ENCODE data around the gene REC114.
"Not testable (repeated sequence)": the region's sequence is repeated elsewhere in the genome, so short reads cannot be mapped to it uniquely, and the experiment has no call there.

REC114 gene

DNA sequence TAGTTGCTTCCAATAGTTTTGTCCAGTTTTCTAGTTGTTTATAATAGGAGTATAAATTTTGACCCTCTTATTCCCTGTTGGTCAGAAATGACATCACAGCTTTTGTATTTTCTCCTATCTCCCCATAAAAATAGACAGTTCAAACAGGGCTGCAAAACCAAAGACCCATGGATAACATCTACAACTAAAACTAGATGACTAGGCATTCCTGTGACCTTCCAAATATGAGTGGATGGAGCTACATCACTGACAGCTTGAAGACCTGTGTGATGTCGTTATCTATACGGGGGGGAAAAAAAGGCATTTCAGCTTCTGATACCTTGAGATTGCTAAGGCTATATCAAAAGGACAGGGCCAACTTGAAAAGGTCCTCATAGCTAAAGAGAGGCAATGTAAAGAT lies 84.6 kb downstream of the REC114 start:
- no peak for DNase-seq (ENCODE audit: low read depth)

DNA sequence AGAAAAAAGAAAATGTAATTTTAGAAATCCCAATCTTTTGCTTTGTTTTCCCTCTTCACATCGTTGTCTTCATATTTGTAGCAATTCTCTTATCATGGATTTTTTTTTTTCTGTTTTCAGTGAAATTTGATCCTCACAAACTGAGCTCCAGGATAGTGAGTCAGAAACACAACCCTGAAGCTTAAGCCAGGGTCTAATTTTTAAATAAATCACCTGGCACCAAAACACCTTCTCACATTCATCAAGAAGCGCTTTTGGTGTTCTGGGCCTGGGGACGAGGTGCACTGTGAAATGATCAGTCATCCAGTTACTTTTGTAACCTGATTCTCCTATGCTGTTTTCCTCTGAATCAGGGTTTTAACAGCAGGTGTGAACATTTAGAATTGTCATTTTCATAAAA lies 87.7 kb downstream of the REC114 start:
- no peak for DNase-seq (ENCODE audit: low read depth)

DNA sequence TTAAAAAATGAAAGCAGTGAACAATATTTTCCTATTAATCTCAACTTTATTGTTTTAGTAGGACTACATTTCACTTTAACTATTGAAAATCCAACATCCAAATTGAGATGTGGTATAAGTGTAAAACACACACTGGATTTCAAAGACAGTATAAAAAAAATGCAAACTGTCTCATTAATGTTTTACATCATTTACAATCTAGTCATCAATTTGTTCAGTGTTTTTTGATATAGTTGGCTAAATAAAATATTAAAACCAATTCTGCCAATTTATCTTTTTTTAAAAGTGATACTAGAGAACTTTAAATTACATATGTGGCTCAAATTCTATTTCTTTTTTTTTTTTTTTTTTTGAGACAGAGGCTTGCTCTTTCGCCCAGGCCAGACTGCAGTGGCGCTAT lies 95.2 kb downstream of the REC114 start:
- DNase-seq (ENCODE audit: low read depth), result no peak

DNA sequence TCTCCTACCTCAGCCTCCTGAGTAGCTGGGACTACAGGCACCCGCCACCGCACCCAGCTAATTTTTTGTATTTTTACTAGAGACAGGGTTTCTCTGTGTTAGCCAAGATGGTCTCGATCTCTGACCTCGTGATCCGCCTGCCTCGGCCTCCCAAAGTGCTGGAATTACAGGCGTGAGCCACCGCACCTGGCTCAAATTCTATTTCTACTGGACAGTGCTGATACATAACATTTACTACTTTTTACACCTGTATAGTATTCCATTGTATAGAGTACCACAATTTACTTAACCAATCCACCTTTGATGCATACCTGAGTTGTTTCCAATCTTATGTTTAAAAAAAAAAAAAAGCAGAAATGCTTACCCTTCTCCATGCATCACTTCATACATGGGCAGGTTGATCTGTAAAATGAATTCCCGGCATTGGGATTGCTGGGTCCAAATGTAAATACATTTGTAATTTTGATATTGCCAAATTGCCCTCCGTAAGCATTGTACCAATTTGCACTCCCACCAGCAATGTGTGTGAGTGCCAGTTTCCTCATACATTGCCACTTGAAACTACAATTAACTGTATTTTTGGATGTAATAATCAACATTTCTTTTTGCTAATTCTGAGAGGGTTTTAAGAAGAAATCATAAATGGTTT lies 95.7 kb downstream of the REC114 start:
- DNase-seq (ENCODE audit: low read depth), result no peak

DNA sequence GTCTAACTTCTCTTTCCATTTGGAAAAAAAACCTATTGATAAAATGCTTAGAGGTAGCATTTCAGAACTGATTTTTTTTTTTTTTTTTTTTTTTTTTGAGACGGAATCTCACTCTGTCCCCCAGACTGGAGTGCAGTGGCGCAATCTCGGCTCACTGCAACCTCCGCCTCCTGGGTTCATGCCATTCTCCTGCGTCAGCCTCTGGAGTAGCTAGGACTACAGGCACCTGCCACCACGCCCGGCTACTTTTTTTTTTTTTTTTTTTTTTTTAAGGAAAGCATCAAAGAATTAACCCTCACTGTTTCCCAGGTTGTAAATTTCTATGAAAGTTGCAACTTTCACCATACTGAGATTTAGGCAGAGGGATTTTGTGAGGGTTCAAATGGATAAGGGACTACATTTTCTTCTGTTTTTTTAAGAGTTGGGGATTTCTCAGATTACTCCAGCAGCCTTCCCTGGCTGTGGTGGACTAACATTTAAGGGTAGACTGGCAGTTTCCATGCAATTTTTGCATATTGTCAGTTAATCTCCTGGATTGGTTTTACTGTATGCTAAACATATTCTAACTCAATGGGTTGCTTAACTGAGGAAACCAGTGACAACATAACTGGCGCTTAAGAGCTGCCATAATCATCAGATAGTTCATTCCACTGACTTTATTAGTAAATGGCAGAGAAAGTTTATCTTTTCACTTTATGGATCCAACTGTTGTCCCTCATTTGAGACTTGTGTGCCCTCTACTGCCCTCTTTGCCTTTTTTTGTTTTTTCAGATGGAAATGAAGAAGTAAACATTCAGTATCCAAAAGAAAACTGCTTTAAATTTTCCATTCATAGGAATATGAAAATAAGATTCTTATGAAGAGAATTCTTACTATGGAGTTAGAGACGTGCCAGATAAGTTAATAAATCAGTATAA lies 96.5 kb downstream of the REC114 start:
- no peak for DNase-seq (ENCODE audit: low read depth)

DNA sequence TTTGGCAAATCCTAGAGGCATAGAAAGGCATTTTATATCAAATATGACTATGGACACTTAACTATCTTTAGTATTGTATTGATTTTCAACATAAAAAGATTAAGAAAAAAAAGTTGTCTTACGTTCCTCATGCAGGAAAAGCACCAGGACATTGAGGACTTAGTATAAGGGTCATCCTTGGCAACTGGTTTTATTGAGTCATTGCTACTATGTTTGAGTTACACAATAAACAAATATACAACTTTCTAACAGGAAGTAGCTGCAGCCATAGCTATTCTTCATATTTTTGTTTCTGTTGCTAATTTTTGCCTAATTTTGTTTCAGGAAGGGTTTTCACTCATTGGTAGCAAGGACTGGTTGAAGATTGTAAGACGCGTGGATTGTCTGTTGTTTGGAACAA lies 97.2 kb downstream of the REC114 start:
- no peak for DNase-seq (ENCODE audit: low read depth)

DNA sequence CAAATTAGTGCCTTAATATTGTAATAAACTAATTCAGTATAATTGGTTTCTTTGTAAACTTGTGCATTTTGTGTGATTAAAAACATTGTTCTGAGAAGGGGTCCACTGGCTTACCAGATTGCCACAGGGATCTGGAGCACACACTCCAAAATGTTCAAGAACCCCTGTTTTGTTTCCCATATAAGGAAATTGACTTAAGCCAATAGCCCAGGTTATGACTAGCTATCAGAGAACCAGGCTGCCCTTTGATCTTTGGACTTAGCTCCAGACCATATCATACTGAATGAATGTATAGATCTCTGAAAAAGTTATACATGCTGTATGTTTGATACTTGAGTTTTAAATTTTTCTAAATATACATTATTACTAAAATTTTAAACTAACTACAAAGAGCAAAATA lies 98.5 kb downstream of the REC114 start:
- no peak for DNase-seq (ENCODE audit: low read depth)

DNA sequence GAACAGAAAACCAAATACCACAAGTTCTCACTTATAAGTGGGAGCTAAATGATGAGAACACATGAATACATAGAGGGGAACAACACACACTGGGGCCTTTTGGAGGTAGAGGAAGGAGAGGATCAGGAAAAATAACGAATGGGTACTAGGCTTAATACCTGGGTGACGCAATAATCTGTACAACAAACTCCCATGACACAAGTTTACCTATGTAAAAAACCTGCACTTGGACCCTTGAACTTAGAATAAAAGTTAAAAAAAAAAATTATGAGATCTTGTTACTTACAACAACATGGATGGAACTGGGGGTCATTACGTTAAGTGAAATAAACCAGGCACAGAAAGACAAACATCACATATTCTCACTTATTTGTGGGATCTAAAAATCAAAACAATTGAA lies 106.0 kb downstream of the REC114 start:
- DNase-seq (ENCODE audit: low read depth), result not testable (repeated sequence)

DNA sequence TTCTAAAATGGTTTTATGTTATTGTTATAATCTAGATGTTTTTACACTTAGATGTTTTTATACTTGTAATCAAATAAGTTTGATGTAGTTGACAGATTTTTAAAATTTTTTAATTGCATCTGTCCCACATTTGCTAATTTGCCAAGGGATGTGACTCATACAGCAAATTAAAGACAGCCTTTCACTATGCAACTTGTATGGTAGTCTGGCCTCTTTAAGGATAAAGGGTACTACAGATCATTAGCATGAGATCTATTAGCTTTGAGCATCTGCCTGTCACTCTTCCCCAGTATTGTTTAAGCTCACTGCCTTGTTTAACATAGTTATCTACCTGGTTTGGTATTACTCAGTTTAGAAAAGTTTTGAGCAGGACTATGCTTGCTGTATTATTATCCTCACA lies 107.2 kb downstream of the REC114 start:
- DNase-seq (ENCODE audit: low read depth), result no peak

DNA sequence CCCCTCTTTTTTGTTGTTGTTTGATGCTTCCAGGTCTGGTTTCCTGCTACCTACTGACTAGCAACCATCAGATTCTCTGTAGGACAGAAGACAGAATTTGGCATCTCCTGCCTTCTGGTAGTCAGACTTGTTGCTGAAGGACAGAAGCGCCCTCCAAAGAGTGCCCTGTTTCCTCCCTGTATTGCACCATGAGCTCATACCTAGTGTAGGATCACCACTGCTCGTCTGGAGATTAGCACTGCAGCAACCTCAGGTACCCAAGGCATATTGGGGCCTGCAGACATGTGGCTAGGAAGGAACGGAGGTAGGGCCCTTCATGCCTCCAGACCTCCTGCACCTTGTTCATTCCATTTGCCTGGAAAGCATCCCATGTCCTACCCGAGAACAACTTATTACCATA lies 112.1 kb downstream of the REC114 start:
- DNase-seq (ENCODE audit: low read depth), result no peak

DNA sequence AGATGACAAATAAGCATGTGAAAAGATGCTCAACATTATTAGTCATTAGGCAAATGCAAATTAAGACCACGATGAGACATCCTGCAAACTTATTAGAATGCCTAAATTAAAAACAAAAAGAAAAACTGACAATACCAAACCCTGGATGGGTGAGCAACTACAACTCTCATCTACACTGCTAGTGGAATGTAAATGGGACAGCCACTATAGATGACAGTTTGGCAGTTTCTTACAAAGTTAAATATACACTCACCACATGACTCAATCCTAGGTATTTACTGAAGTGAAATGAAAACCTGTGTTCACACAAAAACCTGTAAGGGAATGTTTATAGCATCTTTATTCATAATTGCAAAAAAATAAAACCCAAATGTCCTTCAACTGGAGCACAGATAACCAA lies 115.6 kb downstream of the REC114 start:
- DNase-seq (ENCODE audit: low read depth), result no peak

DNA sequence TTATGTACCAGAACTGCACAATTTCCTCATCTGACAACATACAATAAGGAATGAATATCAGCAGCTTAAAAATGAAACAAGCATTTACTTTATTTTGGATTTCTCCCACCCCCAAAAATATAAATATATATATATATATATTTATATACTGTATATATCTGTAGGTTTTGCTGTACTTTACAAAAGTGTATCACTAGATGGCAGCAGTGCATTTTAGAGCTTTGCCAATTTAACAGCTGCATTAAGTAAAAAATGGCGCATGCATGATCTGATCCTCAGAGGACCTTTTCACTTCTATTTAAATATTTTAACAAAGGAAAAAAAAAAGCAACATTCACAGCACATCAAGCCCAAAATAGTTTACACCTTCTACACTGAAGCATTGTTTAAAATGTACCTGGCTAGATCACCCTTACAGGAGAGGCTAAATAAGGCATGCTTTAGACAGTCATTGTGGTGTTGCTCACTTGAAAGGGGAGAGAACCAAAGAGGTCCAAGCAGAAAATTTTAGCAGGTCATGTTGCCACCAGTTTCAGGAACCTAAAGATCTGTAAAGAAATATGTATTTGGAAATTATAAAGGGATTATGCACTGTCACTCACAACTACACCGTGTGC lies 117.6 kb downstream of the REC114 start:
- peak; percentile 77 for DNase-seq (ENCODE audit: low read depth)

DNA sequence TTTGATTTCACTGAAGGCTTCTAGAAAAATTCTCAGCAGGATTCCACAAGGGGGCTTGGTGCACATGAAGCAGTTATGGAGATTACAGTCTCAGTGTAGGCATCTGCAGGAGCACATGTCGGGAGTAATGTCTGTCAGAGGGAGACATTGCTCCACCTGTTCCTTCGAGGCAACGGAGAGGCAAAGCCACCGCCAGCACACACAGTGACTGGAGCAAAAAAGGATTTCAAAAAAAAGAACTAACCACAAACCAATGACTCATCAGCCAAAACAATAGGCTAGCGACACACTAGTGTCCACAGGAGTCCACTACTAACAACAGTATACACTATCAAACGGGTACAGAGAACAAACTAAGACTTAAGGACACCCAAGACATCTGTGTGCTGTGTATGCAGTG lies 121.3 kb downstream of the REC114 start:
- DNase-seq (ENCODE audit: low read depth), result peak; percentile 72

DNA sequence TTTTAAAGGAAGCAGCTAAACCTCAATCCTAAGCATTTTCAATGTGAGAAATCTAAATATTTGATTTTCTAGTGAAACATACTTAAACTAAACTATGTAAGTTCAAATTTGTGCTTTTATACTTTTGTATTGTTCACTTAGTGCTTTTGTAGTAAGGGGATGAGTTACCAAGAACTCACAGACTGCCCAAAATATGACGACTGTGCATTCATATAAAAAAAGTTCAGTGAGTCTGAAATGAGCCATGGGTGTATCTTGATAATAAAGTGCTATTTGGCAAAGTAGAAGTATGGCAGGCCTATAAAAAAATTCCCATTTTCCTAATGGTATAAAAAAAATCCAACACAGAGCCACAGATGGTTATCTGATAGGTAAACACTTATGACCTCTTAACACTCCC lies 124.1 kb downstream of the REC114 start:
- DNase-seq (ENCODE audit: low read depth), result no peak

DNA sequence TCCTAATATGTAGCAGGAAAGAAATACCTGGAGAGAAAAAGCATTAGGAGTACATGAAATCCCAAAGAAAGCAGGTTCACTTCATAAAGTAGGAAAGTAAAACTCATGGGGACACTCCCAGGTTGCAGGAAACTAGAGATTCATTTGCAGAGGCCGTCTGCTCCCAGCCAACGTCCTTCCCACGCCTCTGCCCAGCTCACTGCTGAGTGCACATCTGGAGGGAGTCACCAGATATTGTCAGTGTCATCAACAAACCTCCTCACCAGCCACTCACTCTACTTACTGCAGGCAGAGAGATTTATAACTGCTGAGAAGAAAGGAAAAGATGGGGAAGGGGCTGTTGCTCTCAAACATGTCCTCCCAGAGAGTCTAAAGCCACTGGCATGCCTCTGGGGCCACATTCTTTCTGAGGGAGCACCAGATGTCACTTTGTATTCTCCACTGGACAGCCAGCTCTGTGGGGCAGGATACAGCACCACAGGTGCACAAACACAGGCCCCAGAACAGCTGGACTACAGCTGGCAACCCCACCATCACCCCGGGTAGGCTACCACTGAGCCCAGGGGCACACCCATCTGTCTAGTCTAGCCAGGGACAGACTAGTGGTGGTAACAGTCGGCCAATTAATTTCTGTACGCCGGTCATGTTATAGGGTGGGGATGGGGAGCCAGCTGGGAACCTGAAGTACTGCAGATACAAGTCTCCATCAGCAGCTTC lies 125.8 kb downstream of the REC114 start:
- DNase-seq (ENCODE audit: low read depth), result no peak

DNA sequence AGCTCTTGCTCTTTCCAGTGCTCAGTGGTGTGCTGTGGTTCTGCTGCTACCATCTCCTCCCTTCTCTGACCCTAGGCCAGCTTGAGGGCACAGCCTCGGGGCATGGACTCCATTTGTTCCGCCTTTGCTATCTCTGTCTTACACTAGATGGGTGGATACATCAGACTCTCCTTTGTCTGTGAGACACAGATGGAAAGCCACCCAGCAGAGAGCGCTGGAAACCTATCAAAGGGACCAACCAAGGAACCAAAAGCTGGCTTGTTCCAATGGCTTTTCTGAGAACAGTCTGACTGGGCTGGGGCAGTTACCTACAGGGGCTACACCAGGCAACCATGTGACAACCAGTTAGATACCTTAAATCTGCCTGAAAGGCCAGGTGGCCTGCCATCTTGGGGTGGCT lies 126.4 kb downstream of the REC114 start:
- DNase-seq (ENCODE audit: low read depth), result no peak

DNA sequence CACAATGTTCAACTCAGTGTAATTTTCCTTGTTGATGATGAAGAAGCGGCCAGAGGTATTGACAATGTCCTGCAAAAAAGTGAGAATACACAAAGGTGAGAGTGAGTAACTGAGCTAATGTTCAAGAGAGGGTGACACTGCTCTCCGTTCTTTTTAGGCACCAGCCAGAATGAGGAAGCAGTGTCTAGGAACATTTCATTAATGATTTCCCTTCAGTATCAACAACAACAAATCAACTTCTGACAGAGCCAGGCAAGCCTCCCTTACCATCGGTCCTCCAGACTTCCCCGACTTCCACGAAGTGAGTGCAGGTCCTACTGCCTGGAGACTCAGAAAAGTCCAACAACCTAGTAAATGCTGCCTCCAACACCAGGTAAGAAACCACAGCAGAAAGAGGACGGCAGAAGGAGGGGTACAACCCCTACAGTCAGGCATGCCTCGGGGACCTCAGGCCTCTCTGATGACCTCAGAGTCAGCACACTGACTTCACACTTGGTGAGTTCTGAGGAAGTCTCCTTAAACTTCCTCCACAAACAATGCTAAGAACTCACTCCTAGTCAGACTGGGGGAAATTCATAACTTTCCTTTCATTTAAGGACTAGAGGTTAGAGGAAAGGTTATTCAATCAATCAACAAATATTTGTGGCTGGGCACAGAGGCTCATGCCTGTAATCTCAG lies 127.5 kb downstream of the REC114 start:
- no peak for DNase-seq (ENCODE audit: low read depth)

DNA sequence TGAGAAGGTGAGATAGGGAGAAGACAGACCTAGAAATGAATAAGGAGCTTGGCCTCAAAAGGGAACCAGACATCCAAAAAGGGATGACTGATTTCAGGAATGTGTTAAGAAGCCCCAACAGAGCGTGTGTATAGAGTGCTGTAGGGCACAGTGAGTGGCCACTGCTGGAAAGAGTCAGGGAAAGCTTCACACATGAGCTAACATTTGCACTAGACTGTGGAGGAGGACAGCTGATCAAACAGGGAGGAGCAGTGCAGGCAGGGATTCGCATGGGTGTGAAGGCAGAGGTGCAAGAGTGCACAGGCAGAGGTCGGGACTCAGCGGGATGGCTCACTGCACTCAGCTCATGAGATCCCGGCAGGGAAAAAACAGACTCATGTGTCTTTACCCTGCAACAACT lies 128.4 kb downstream of the REC114 start:
- no peak for DNase-seq (ENCODE audit: low read depth)

DNA sequence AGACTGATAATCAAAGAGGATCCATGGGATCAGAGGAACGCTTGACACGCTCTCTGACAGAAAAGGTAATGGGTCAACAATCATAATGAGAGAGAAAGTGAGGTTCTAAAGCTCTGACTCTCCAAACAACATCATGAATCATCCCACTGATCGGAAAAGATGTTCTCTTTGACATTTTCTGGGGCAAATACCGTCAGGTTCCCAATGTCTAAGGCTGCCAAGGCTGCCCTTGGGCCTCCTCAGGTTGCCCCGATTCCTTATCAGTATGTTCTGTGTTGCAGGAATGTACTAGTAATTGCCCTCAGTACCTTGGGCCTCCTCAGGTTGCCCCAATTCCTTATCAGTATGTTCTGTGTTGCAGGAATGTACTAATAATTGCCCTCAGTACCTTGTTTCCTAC lies 129.3 kb downstream of the REC114 start:
- DNase-seq (ENCODE audit: low read depth), result no peak

DNA sequence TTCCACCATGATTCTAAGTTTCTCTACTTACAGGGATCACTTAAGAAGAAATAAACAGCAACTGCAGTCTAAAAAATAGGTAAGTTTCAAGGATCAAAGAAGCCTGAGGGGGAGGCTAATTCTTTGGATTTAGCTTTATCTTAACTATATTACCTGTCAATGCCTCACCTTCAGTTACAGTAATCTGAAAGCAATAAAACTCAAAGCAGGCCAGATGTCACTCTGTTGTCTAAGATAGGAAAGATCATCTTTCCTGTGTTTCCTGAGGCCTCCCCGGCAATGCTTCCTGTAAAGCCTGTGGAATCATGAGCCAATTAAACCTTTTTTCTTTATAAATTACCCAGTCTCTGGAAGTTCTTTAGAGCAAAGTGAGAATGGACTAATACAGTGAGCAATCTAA lies 130.1 kb downstream of the REC114 start:
- DNase-seq (ENCODE audit: low read depth), result no peak

DNA sequence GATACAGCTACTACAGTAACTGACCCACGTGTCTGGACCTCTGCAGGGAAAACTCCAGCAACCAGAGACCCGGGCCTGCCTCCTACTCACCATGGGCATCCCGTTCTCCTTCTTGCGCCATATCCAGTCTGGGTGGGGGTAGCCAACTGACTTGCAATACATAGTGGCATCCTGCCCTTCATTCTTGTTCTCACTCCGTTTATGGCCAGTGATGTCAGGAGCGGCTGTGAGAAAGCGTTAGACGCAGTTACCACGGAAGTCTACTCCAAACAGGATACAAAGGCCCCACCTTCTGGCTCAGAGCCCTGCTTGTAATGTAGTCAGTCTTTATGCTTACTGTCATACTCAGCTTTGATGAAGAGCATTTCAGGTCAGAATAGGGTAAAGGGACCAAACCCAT lies 130.6 kb downstream of the REC114 start:
- peak; percentile 33 for DNase-seq (ENCODE audit: low read depth)

DNA sequence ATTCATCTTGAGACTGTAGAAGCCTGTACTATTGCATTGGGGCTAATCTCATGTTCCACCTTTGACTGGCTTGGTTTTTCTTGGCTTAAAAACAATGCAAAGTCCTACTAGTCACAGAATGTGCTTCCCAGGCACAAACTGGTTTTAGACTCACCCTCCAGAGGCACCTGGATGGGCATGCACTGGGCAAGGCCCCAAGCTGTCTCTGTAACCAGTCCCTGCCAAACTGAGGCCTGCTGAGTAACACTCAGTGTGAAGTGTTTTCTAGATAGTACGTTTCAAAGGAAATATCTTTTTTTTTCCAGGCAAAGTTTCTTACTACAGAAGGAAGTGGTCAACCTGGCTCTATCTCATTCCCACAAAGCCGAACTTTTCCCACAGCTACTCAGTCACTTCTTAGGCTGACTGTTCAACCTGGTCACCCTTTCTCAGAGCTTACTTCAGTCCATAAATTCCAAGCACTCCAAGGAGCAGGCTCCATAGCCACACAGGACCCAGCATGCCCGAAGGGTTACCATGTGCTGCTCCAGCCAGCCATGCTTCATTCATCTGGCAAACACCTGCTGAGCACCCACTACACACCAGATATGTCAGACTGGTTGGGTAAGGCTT lies 132.8 kb downstream of the REC114 start:
- DNase-seq (ENCODE audit: low read depth), result no peak
